NCI-H2107 treated with DMSO at 0.1 percent for 48 hours (cell line): ENCODE measurements around the gene PCDH9.
A peak's percentile ranks its signal among the peaks of the same experiment; 100 is the strongest.
"Not testable (repeated sequence)": the region's sequence is repeated elsewhere in the genome, so short reads cannot be mapped to it uniquely, and the experiment has no call there.

ENCODE experiments used
- DNase-seq: peaks from one replicate; lab custom pipeline; 2025; ENCODE audit not compliant: unreplicated experiment; lab: John Stamatoyannopoulos, UW

The PCDH9 gene

DNA sequence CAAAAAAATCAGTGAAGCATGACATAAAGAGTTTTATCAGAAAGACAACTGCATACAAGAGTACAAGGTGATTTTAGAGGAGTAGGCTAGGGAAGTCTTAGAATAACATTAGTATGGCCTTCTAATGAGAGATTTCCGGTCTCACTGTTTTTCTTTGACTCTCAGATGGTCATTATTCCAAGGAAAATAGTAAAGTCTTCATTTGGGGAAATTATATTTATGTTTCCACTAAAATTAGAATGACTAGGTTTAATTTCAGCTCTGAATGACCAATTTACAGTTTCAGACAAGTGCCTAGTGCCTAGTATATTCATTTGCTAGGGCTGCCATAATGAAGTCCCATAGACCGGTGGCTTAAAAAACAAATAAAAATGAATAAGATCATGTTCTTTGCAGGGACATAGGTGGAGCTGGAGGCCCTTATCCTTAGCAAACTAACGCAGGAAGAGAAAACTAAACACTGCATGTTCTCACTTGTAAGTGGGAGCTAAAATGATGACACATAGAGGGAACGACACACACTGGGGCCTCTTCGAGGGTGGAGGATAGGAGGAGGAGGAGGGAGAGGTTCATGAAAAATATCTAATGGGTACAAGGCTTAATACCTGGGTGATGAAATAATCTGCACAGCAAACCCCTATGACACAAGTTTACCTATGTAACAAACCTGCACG, 303.1 kb downstream of the PCDH9 start:
- no peak for DNase-seq

DNA sequence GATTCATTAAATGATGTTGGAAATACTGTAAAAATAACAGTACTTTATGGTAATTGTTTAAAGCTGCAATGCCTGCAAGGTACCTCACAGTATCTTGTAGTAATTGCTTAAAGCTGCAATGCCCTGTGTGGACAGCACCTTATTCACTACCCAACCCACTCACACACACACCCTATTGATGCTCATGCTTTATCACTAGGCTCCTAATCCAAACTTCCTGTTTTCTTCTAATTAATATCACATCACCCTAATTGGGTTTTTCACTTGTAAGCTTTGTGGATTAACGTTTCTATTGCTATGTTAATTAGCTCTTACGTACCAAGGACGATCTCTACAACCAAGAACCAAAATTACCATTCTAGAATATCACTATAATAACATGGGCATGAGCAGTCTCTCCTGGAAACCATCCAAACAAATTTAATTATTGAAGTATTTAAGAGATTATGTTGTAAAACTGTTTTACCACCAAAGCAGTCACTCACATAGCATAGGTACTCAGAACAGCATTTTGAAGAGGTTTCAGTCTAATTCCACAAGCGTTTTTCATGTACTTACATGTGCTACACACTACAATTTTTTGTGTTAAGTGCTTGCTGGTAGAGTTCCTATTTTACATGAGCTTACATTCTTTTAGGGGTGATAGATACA, 303.8 kb downstream of the PCDH9 start:
- no peak for DNase-seq

DNA sequence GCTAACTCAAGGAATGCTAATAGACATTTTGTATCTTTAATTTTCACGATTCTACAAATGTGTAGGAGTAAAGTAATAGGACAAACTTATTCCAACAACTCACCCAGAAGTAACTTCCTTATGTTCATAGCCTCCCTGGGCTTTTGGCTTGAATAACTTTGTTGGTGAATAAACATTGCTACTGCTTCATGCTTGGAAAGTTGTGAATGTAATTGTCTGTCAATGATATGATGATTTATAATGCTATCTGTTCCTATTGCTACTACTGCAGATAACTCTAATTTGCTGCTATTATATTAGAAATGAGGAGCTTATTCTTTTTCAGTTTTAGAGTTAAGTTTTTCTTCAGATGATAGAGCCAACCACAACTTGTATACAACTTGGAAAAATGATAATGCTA, 307.7 kb downstream of the PCDH9 start:
- DNase-seq = no peak

DNA sequence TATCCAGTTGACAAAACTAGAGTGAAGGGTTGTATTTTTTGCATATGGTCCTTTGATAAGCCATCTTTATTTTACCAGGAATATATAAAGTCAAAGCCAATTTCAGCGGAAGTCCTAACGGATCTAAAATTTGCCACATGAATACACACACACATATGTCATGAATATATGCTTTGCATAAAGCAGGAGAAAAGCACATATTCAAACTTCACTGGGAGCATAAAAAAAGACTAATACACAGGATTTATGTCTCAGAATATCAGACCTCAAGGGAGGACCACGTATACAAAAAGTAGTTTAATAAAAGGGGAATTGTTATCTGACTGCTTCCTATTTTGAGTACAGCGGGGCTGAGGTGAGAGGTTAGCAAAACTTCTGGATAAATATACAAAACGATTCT, 308.7 kb downstream of the PCDH9 start:
- no peak for DNase-seq

DNA sequence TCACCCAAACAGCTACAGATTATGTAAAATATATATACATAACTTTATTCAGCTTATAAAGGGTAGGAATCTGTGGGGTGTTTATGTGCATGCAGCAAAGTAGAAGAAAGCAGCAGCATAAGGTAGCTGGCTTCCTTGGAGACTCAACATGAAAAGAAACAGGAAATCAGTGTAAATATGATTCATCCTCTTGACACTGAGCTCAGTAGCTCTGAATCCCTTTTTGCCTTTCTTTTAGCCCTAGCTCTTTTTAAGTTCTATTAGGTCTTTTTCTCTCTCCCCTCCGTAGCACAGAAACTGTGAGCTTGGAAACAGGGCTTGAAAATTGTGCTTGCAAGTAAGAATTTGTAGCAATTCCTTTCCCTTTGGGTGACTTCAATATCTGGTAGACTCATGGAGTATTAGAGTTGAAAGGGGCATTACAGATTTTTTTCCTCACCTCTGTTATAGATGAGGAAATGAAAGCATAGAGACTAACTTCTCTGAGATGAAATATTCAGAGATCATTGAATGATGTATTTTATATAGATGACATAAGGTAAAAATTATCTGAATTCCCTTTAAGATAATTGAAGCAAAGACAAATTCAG, 314.4 kb downstream of the PCDH9 start:
- DNase-seq = no peak

DNA sequence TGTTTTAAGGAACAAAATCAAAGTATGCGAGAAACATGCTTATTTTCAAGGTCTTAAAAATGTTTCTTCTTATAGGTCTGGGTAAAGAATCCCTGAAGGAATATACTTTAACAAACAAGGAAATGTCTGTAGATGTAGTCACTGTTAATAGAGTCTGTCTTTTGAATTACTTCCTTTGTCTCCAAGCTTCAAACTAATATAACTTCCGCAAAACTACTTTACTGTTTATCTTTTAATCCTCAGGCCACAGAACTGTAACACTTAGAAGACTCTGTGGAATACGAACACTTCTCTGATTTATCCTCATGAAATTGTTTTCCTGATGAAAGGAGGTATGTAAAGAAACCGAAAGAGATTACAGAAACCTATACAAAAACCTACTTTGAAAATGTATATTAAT, 316.0 kb downstream of the PCDH9 start:
- DNase-seq = no peak

DNA sequence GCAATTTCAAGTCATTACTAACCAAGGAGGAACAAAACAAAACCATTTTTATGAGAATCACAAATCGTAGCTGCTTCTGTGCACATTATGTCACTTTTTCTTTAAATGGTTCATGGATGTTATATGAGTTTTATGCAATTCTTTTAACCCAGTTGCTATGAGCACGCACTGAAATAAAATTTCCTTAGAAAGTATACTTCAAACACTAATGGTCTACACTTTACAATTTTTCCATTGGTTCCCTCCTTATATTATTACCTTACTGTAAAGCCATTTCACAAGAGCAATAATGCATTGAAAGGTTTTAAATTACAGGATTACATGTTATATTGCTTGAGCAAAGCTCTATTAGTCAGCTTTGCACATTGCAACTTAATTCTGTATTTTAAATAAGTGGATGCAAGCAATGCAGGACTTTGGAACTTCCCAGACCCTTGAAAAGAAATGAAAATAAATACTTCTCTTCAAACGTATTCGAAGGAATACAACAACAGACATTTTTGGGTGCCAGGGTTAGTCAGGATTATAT, 318.7 kb downstream of the PCDH9 start:
- DNase-seq = no peak

DNA sequence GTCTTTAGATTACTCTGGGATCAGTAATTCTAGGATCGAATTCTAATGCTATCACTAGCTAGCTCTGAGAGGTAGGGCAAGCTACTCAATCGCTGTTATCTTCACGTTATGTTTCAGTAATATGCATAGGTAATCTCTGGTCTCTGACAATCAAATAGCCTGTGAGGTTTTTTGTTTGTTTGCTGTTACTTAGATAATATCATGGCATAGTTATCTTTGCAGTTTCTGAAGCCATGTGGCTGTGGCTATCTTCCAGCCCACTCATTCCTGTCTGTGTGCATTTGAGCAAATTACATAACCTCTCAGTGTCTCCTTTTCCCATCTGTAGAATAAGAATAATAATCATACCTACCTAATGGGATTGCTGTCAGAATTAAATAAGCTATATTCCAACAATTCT, 330.2 kb downstream of the PCDH9 start:
- no peak for DNase-seq

DNA sequence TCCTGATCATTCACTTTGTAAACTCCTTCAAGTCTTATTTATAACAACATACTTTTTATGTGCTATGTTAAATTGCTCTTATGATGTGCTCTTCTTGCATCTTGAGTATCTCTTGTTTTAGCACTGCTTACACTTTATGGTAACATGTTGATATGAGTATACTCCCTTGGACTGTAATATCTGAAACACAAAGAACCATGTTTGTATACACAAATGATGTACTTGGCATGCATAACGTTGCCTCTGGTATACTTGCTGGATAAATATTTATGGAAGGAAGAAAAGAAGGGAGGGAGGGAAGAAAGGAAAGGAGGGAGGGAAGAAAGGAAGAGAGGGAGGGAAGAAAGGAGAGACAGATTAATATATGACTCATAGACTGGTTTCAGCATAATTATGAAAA, 333.2 kb downstream of the PCDH9 start:
- DNase-seq = no peak

DNA sequence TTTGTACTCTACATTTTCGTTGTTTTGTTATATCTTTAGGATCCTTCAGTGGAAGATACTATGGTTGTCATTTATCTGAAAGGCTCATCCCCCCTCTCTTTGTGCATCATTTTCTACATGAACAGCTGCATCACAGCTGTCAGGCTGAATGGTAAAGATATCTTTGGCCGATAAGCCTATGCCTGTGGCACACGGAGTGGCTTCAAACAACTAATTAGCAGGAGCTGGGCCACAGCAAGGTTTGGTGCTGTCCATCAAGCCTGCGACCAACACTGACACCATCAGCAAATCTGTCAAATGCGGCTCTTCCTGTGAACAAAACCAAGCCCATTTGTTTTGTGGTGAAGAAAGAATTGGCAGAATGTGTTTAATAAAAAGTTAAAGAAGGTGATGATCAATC, 334.4 kb downstream of the PCDH9 start:
- no peak for DNase-seq

DNA sequence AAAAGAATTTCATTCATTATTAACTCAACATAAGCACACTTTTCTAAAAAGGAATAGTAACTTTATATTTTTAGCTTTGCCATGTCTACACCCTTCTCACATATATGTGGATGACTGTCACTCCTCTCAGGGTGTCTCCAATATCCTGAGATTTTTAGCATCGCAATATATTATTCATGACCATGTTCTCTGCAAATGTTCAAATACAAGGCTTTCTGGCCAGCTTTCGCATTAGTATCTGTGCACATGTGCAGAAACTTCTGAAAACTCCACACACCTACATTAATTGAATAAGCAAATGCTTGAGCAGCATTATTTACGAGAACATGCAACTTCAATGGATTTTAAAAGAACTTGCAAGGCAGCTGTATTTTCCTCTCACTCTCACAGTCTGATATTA, 334.8 kb downstream of the PCDH9 start:
- DNase-seq = no peak

DNA sequence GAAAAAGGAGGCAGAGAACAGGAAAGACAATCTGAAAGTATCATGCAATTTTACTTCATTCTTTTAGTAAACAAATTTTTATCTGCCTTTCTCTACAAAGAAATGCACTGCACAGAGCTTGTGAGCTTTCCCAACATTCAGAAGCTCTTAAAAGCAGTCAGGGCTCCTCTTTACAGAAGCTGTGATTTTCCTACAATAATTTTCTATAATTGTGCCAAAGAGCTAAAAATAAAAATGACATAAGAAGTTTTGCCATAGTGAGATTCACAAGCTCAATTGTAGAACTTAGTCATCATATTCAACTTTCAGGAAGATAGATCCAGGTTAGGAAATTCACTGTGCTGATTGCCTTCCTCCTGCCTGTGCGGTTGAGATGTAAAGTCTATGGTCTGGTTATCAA, 341.4 kb downstream of the PCDH9 start:
- no peak for DNase-seq

DNA sequence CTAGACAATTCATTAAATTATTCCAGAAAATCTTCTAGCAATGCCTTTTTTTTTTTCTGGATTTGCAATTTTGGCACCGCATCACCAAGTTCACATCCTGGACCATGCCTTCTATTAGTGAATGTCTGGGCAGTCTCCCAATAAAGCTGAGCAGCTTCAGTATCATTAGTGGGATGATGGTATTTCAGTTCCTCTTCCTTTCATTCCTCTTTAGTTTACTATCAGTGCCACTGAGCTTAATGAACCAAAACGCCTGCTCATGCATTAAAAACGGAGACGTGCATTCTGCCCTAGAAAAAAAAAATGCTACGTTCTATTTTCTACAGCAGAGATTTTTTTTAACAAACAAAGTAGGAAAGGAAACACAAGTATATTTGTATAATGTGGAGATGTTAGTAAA, 343.0 kb downstream of the PCDH9 start:
- no peak for DNase-seq

DNA sequence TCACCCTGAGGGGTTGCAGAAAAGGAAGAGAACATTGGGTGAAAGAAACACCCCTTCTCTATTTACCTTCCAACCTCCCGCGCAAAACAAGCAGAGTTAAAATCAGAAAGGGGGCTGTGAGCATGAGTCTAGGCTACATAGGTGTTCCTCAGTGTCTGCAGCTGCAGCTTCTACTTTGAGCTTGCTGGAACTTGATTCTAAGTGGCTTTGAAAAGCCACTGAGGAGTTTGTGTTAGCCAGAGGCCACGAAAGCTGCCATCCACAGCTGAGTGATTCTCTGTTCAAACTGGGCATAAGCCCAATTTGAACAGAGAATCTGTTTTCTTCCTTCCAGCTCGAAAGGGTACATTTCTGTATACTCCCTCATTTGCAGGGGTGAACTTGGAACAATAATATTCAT, 343.9 kb downstream of the PCDH9 start:
- peak; percentile 56 for DNase-seq

DNA sequence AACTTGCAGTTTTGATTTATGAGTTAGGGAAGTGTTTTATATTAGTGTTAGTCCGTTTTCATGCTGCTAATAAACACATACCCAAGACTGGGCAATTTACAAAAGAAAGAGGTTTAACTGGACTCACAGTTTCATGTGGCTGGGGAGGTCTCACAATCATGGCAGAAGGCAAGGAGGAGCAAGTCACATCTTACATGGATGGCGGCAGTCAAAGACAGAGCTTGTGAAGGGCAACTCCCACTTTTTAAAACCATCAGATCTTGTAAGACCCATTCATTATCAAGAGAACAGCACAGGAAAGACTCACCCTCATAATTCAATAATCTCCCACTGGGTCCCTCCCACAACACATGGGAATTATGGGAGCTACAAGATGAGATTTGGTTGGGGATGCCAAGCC, 349.0 kb downstream of the PCDH9 start:
- not testable (repeated sequence) for DNase-seq

DNA sequence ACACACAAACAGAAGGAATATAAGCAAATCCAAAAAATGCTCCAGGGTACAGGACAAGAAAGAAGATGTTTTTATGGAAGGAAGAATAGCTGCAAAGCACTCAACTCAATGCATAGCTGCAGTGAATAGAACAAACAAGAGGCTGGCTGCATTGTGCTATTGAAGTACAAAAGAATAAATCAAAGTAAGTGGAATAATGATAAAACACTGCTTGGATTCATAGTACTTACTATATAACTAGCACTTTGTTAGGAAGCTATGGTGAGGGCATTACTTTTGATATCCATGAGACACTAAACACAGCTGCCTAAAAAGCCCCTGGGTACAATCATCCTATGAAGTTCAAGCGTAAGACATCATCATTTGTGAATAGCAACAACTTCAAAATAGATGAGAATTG, 350.1 kb downstream of the PCDH9 start:
- no peak for DNase-seq

DNA sequence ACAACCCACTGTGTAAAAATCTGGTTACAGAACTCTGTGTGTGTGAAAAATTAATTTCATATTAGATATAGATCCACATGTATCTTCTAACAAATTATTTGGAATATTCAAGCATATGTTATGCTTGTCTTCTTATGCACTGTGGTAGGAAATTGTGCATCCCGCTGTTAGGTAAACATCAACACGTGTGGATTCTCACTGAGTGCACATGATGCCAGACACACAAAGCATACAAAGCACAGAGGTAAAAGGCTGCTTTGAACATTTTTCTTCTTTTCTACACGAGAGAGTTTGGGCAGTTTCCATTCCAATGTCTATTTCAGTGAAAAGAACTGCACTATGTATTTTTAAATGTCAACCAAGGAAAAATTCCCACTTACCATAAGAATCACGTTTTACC, 354.9 kb downstream of the PCDH9 start:
- no peak for DNase-seq

DNA sequence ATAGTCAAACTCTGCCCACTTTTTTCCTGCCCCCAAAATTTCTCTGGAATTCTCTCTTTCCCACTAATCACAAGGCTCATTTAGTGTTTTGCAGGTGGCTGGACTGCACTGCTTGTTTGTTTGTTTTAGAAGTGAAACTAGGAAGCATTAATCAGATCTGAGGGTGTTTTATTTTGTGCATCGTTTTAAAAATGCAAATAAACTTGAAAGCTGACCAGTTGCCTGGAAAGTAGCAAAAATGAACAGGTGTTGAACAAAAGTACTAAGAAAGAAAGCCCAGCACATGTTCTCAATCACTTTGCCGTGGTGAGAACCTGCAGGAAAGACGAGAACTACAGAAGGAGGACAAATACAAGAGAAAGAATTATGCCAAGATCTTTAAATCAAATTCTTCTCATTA, 365.5 kb downstream of the PCDH9 start:
- no peak for DNase-seq

DNA sequence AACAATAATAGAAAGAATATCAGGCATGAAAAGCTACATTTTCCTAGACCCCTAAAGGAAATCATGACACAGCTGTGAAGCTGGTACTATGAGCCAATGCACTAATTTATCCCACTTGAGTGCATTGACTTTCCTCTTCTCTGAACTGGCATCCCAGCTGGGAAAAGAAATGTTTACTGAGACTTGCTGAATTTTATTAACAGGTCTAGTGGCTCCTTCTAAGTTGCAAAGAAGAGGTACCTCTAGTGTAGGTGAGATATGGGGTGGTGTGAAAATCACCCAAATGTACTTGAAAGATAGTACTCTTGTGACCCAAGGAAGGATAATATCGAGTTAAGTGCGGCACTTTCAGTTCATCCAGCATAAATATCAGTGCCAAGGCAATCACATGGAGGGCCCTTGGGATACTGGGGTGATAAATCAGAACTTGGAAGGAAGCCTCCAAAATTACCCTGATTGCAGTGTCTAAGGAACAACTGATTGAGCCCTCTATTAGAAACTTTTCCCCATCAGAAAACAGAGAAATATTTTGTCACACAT, 369.2 kb downstream of the PCDH9 start:
- no peak for DNase-seq

DNA sequence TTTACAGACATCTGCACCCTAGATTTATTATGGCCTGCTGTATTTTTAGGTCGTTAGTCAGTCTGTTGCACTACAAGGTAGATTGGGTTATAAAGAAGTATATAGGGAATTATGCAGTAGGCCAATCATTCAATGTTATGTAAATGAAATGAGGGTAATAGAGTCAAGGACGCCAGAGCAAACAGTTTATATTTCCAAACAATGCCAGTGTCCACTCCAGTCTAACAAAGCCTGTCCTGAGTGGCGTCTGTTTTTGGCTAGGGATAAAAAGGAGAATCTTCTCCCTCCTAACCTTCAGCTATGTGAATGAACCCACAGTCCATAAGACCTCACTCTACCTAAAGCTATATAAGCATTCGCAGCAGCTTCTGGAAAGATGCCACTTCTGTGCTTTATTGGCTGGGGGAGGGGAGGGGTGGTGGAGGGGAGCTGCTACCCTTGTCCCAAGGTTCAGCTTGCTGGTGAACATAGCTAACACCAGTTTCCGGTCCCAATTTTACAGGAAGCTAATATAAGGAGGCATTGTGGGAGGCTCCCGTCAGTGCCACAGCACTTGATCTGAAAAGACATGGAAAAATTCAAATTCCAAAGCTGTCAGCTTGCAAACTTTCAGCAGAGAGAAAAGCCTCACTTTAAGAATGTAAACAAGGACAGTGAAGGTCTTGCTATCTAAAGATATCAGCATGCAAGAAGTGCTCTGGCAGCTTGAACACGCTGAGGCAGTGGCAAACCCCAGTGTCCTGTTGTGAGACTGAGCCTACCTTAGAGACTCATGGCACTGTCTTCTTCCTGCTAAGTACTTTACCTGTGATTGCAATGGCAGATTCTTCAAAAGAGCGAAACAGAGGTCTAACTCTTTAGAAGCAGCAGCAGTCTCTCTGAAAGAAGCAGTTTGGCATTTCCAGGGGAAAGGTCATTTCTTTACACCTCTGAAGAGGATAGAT, 369.9 kb downstream of the PCDH9 start:
- no peak for DNase-seq

DNA sequence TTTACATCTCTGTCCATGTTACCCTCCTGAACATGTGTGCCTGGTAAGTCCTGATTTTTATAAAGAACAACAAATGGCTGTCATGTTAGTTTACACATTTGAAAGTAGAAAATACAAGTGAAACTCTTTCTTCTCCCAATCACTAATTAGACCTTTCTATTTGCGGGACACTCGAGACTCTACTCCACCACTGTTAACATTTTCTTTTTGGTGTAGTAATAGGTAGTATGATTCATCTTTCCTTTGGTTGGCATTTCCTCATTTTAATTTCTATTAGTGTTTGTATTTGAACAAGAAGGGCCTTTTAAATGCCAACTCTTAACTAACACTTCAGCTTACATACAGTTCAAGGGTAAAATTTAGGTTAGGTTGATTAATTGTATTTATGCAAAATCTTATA, 371.1 kb downstream of the PCDH9 start:
- DNase-seq = no peak
